Heart left ventricle (tissue), 16 donors: ENCODE measurements around the gene ADIG. TPM values are rescaled to one million over a fixed set of nuclear protein-coding genes. Genes with fewer than 3 reads are reported as not detected.

Experiments
- ATAC-seq, 4 donors: fragments of 200-7000 bp; cut with Tn5 transposase; one replicate each; pipeline ENCODE4 v1.9.1; 2020 to 2022; ENCODE audit warnings: moderate library complexity in 4 of 4, mild to moderate bottlenecking in 3 of 4, moderate number of reproducible peaks in 1 of 4
- DNase-seq, 5 donors: peaks; one replicate each; pipeline ENCODE4 v3.0.0-alpha.2; 2020
- H3K27ac ChIP-seq, 12 donors: fragments of 200-600 bp; sonication (generic) in 4 of 12; one replicate each; pipeline versions ENCODE4 v1.5.0 to v1.8.0; 2016 to 2022; ENCODE audit warnings: mild to moderate bottlenecking in 2 of 12
- H3K27me3 ChIP-seq, 9 donors: fragments of 200-600 bp; sonication (generic) in 2 of 9; one replicate each; pipeline versions ENCODE4 v1.5.1 to v1.8.0; 2016 to 2022; ENCODE audit warnings: mild to moderate bottlenecking in 3 of 9
- H3K36me3 ChIP-seq, 9 donors: fragments of 200-600 bp; sonication (generic) in 2 of 9; one replicate each; pipeline versions ENCODE4 v1.5.0 to v1.8.0; 2018 to 2022; ENCODE audit warnings: mild to moderate bottlenecking in 2 of 9
- H3K4me1 ChIP-seq, 12 donors: fragments of 200-600 bp; sonication (generic) in 4 of 12; one replicate each; pipeline versions ENCODE4 v1.5.0 to v1.8.0; 2016 to 2022; ENCODE audit warnings: mild to moderate bottlenecking in 3 of 12
- H3K4me3 ChIP-seq, 12 donors: fragments of 200-600 bp; sonication (generic) in 4 of 12; one replicate each; pipeline versions ENCODE4 v1.5.0 to v1.8.0; 2017 to 2022; ENCODE audit warnings: mild to moderate bottlenecking in 9 of 12, moderate library complexity in 4 of 12
- H3K9me3 ChIP-seq, 12 donors: fragments of 200-600 bp; sonication (generic) in 4 of 12; one replicate each; pipeline versions ENCODE4 v1.5.0 to v1.8.0; 2016 to 2022; ENCODE audit warnings: mild to moderate bottlenecking in 1 of 12
- POLR2A ChIP-seq, 2 donors: fragments of 450-650 bp; IDR thresholded peaks; one replicate each; pipeline ENCODE4 v1.6.1; 2017; ENCODE audit warnings: antibody characterized with exemption in 2 of 2, mild to moderate bottlenecking in 2 of 2, moderate library complexity in 2 of 2
- WGBS, 4 donors: extraction: QIAGEN DNeasy Blood & Tissue Kit in 2 of 4; methylation state at CpG; one replicate each; pipeline versions ENCODE4 v1.1.5 to v1.1.7; 2013 to 2018; 5-methylcytosine and 5-hydroxymethylcytosine counted together
- intact Hi-C, 10 donors: fragments of 100-400 bp; cut with DNase I; formaldehyde crosslinking; loops; one replicate each; pipeline versions ENCODE4 v1.11.1 to v1.14.2; 2022
- polyA plus RNA-seq, 2 donors: library from polyadenylated mRNA; stranded (reverse); fragments of 200-250 nt; gene quantifications; one replicate each; pipeline ENCODE4 v1.2.3, GENCODE V29; 2013
- total RNA-seq, 9 donors: library from RNA; depleted of rRNA in 2 of 9; stranded (reverse); fragments of >200 nt in 2 of 9; fragmentation: NEBNext Ultra II Directional in 3 of 9; extraction: Animal tissue kit (Norgen Biotek cat#: 25700) in 3 of 9; gene quantifications; one replicate each; pipeline versions ENCODE4 v1.1.0 to v1.2.4, GENCODE V29; 2016 to 2023
- TF ChIP-seq, protein P1 (sequence below), 12 donors: fragments of 200-600 bp; sonication (generic) in 4 of 12; IDR thresholded peaks; one replicate each; pipeline versions ENCODE4 v1.5.0 to v1.8.0; 2018 to 2022; ENCODE audit warnings: antibody characterized with exemption in 12 of 12, mild to moderate bottlenecking in 5 of 12
- donor health status: ischemic (EF 13 %, LVEDD 7.1; RV severe dilation, severe dysfunction).
- donor health status: healthy with polysubstance abuse.
- donor health status: DM: no; HTN: yes; CAD: no.
- donor health status: DM: no; HTN: no; CAD: no.
- donor health status: ischemic (EF 25% LVEDD 6.9; RV normal size, moderate dysfunction).
- donor health status: ischemic (EF 25% LVEDD 5.7; RV mildly dilated, moderate dysfunction).
- donor health status: healthy.
- donor health status: DM: yes; HTN: yes; CAD: no.
- donor health status: ischemic (EF 35%, LVEDD 5.7; RV mildly dilated, moderate dysfunction).
- donor health status: nonischemic (EF 11% LVEDD 7.7; RV severe dilation, severe dysfunction).
- donor health status: DM: yes; HTN: yes; CAD: no.
- donor health status: PGD.
- donor health status: ischemic (EF 29% LVEDD 5.4; RV normal size, mild dysfunction).
- donor health status: nonischemic (EF 23%, LVEDD 6.1; RV moderate dilation, normal function).

Gene ADIG
- total and polyA plus RNA-seq, 11 donors: not detected

GRCh38 chr20:38563802-38564431 lies 17.1 kb upstream of the ADIG start:
- Histone ChIP-seq H3K36me3 (peaks cover 0 to 97% (median 92%) of the 10 kb centered on the region in 9 donors), H3K9me3 (no peaks in the 10 kb centered on the region), H3K4me1 (peaks cover 0 to 3% (median 0%) of the 10 kb centered on the region in 12 donors), H3K27me3 (no peaks in the 10 kb centered on the region), H3K4me3 (no peak overlapping the region), H3K27ac (no peak overlapping the region)
- WGBS, 4 donors: 91 to 99% (median 96%) methylated on average over 6 of the region's 6 CpGs
- DNase-seq (no peak), ATAC-seq (no peak)
- no peak for TF ChIP-seq POLR2A (IDR thresholded peaks at IDR 0.05)
- TF ChIP-seq, protein P1, sequence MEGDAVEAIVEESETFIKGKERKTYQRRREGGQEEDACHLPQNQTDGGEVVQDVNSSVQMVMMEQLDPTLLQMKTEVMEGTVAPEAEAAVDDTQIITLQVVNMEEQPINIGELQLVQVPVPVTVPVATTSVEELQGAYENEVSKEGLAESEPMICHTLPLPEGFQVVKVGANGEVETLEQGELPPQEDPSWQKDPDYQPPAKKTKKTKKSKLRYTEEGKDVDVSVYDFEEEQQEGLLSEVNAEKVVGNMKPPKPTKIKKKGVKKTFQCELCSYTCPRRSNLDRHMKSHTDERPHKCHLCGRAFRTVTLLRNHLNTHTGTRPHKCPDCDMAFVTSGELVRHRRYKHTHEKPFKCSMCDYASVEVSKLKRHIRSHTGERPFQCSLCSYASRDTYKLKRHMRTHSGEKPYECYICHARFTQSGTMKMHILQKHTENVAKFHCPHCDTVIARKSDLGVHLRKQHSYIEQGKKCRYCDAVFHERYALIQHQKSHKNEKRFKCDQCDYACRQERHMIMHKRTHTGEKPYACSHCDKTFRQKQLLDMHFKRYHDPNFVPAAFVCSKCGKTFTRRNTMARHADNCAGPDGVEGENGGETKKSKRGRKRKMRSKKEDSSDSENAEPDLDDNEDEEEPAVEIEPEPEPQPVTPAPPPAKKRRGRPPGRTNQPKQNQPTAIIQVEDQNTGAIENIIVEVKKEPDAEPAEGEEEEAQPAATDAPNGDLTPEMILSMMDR (IDR thresholded peaks at IDR 0.05): no peak
- intact Hi-C loops: no loop called here

DNA sequence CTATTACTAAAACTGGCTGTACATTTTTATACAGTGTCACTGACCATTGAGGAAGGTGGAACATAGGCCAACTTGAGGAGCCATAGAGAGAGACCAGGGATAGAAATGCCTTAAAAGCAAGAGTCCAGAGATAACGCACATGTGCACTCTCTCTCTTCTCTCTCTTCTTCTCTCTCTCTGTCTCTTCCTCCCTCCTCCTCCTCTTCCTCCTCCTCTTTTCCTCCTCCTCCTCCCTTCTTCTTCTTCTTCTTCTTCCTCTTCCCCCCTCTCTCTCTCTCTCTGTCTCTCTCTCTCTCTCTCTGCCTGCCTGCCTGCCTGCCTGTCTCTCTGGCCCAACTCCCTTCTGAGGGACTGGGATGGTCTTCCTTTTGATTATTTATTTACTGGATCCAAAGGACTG lies 16.3 kb upstream of the ADIG start:
- Histone ChIP-seq H3K27ac (no peak overlapping the region), H3K36me3 (peaks cover 0 to 97% (median 92%) of the 10 kb centered on the region in 9 donors), H3K4me3 (no peak overlapping the region), H3K9me3 (no peaks in the 10 kb centered on the region), H3K27me3 (no peaks in the 10 kb centered on the region), H3K4me1 (peaks cover 0 to 4% (median 0%) of the 10 kb centered on the region in 12 donors)
- TF ChIP-seq, protein P1 (IDR thresholded peaks at IDR 0.05): no peak
- no peak for TF ChIP-seq POLR2A (IDR thresholded peaks at IDR 0.05)
- 88 to 100% (median 97%) methylated on average over 1 of the region's 1 CpG for WGBS, 4 donors
- no peak for DNase-seq
- intact Hi-C loops: no loop called here
- no peak for ATAC-seq

- 89 to 97% (median 94%) methylated on average over 6 of the region's 6 CpGs for WGBS, 4 donors
- H3K36me3 ChIP-seq: peaks cover 0 to 98% (median 92%) of the 10 kb centered on the region in 9 donors
- DNase-seq (no peak), ATAC-seq (no peak)
- no peak overlapping the region for H3K4me3 ChIP-seq
- H3K9me3 ChIP-seq: no peaks in the 10 kb centered on the region
- no peaks in the 10 kb centered on the region for H3K27me3 ChIP-seq
- peaks cover 0 to 4% (median 0%) of the 10 kb centered on the region in 12 donors for H3K4me1 ChIP-seq
- TF ChIP-seq, protein P1 (IDR thresholded peaks at IDR 0.05): no peak
- TF ChIP-seq POLR2A (IDR thresholded peaks at IDR 0.05): no peak
- H3K27ac ChIP-seq: no peak overlapping the region
- intact Hi-C loops: no loop called here
These were observed 14.9 kb upstream of the ADIG start for GRCh38 chr20:38566036-38566598.

DNA sequence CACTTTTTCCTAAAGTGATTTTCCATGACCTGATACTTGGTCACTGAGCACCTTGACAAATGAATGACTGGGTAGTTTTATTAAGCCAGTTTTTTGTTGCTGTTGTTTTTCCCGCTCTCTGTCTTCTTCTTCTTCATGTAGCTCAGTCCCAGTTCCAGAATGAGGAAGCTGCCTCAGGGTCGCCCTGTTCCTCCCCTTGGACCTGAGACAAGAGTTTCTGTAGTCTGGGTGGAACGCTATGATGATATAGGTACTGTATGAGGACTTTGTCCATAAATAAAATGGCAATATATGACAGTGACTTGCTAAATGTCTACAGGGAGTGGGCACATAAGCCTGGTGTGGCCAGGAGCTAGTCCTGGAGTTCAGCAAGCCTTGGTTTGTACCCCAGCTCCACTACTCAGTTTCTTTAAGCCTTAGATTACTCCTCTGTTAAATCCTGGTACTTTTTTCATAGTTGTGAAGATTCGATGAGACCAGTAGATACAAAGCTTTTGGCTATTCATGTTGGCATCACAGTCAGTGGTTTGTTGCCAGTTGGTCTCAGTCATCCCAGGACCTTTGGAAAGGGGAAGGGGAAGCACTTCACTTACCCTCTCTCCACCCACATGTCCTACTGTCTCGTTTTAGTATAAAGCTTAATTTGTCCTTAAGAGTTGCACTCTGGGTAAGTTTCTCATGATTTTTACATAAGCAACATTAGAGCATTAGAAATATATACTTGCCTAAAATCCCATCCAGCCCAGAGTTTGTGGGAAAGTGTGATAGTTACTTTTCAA lies 11.1 kb upstream of the ADIG start:
- TF ChIP-seq POLR2A (IDR thresholded peaks at IDR 0.05): no peak
- TF ChIP-seq, protein P1 (IDR thresholded peaks at IDR 0.05): no peak
- intact Hi-C loops: no loop called here
- Histone ChIP-seq H3K9me3 (no peaks in the 10 kb centered on the region), H3K27ac (no peak overlapping the region), H3K4me3 (no peak overlapping the region), H3K27me3 (no peaks in the 10 kb centered on the region), H3K36me3 (peaks cover 0 to 100% (median 92%) of the 10 kb centered on the region in 9 donors), H3K4me1 (peaks cover 0 to 4% (median 0%) of the 10 kb centered on the region in 12 donors)
- DNase-seq: no peak
- WGBS, 4 donors: 83 to 88% (median 85%) methylated on average over 5 of the region's 5 CpGs
- ATAC-seq: no peak
